ENCODE data around the gene CDC34.

The CDC34 gene

GRCh38 chr19:522726-523125, 8.8 kb upstream of the CDC34 start:
- DNase-seq (ENCODE audit: low spot score), result no peak

GRCh38 chr19:524062-524674, 7.4 kb upstream of the CDC34 start:
- DNase-seq (ENCODE audit: low spot score), result no peak

DNA sequence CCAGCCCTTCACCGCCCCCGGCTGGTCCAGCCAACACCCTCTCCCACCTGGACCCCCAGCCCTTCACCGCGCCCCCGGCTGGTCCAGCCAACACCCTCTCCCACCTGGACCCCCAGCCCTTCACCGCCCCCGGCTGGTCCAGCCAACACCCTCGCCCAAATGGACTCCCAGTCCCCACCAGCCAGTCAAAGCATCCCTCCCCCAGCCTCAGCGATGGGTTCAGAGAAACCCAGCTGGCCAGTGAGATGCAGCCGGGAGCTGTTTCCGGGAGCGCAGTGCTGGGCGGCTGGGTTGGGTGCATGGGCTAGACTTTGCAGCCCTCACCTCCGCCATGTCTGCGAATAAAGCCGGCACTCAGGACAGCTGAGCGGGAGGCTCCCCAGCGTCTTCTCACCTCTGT, 6.5 kb upstream of the CDC34 start:
- no peak for DNase-seq (ENCODE audit: low spot score)

- no peak for DNase-seq (ENCODE audit: low spot score)
Observed at GRCh38 chr19:525857-526419, 5.6 kb upstream of the CDC34 start.

GRCh38 chr19:530134-531008, 1.2 kb upstream of the CDC34 start:
- no peak for DNase-seq (ENCODE audit: low spot score)

DNA sequence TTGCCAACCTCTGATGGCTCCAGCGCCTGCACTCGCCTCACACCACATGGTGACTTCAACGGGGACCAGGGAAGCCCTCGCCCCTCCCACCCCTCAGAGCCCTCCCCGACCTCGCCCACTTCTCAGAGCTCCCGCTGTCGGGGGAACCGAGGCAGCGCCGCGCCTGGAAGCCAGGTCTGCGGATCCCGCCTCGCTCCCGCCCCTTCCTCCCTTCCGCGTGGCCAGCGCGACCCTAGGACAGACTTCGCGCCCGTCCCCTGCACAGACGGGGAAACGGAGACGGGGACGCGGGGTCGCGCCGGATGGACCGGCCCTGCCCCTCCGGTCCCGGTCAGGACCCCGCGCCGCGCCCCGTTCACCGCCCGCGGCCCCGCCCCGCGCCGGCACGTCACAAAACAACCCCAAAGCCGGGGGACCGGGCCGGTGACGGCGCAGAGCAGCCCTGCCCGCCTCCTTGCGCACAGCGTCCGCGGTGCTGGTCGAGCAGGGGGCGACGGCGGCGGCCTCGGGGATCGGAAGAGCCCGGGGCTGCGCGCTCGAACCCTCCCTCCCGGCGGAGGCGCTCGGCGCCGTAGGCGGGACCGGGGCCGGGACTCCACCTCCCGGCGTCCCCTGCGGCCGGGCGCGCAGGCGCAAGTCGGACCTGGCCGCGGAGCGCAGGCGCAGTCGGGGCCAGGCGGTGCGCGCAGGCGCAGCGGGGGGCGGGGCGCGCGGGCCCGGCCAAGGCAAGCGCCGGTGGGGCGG, 379 bp upstream of the CDC34 start:
- DNase-seq (ENCODE audit: low spot score), result peak; percentile 94

DNA sequence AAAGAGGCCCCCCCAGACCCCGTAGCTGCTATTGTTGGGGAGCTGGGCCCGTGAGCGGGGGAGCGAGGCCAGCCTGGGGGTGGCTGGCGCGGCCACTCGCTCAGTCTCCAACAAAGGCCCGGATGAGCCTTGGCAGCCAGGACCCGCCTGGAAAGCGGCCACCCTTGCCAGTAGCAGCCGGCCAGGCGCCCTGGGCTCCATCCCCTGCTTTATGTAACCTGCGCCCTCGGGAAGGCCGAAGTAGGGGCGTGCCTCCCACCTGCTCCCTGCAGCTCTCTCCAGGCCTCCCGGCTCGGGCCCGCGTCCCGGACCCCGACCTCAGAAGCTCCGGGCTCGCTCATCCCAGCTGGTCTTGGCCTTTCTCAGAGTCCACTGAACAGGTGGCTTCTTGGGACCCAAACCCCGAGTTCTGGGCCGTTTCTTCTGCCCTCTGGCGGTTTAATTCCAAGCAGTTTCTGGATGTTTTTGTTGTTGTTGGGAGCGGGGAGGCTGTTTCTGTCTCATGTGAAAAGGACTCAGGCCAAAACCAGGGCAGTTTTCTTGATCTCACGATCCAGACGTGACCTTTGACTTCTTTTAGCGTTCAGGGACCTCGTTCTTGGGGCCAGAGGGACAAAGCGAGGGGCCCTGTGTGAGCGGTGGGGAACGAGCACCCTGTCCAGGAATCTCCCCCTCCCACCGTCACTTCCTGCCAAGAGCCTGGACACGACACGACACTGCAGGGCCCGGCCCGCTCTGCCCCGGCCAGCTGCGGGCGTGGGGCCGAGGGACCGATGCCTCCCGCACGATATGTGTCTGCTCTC, 1.2 kb downstream of the CDC34 start:
- peak; percentile 89 for DNase-seq (ENCODE audit: low spot score)

GRCh38 chr19:533364-534058, 2.0 kb downstream of the CDC34 start:
- no peak for DNase-seq (ENCODE audit: low spot score)

GRCh38 chr19:534088-534487, 2.5 kb downstream of the CDC34 start:
- no peak for DNase-seq (ENCODE audit: low spot score)

DNA sequence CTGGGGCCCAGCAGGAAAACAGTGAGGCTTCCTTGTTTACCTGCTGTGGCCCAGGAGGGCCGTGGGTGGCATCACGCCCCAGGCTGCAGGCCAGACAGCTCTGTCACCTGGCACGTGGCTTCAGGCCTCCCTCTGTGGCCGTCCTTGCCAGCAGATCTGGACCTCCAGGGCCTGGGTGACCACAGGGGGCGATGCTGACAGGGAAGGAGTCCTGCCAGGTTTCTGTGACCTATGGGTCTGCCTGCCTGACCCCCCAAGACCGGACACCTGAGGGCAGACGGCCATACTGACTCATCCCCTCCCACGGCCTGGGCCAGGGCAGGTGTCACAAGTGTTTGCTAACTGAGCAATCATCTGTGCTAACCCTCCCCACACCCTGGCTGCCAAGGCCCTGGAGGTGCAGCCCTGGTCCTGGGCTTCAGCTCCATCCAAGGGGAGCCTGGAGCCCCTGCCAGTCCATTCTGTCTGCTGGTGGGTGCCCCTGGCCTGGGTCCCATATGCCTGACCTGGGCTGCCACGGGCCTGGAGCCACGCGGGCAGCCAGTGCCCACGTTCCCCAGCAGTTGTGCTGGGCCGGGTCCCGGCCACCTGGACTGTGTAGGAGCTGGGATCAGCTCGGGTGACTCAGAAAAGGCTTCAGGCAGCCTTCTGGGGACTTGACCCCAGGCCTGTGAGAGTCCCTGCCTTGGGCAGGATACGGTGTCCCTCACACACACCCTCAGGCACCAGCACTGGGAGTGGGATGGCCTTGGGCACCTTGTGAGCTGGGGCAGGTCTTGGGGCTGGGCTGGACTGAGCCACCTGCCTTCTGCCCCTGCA, 3.7 kb downstream of the CDC34 start:
- DNase-seq (ENCODE audit: low spot score), result no peak

- DNase-seq (ENCODE audit: low spot score), result no peak
Observed at GRCh38 chr19:536031-536880, 4.7 kb downstream of the CDC34 start.

GRCh38 chr19:536881-537404, 5.4 kb downstream of the CDC34 start:
- no peak for DNase-seq (ENCODE audit: low spot score)

- no peak for DNase-seq (ENCODE audit: low spot score)
Observed at GRCh38 chr19:538641-539428, 7.3 kb downstream of the CDC34 start.

DNA sequence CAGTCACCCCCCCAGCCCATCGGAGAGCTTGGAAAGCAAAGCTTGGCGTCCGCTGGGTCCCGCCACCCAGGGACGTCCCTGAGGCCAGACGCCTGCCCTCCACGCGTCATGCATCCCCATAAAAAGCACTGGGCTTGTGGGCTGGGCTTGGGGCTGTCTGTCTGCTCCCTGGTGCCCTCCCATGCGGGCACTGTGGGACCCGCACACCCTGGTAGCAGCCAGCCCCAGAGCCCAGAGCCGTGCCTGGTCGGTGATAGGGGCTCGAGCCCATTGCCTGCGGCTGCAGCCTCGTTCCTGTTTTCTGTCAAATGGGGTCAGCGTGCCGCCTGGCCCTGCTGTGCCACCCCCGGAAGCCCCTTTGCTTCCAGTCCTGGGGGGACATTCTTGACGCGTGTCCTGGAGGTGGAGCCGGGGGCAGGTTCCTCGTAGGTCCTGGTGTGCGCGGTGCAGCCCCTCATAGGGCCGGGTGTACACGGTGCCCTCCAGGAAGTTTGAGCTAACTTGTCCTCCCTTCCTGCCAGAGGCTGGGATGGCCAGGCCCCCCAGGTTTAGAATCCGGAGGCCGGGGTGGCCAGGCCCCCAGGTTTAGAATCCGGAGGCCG, 8.0 kb downstream of the CDC34 start:
- no peak for DNase-seq (ENCODE audit: low spot score)

- no peak for DNase-seq (ENCODE audit: low spot score)
Observed at GRCh38 chr19:540867-541637, 9.5 kb downstream of the CDC34 start.

DNA sequence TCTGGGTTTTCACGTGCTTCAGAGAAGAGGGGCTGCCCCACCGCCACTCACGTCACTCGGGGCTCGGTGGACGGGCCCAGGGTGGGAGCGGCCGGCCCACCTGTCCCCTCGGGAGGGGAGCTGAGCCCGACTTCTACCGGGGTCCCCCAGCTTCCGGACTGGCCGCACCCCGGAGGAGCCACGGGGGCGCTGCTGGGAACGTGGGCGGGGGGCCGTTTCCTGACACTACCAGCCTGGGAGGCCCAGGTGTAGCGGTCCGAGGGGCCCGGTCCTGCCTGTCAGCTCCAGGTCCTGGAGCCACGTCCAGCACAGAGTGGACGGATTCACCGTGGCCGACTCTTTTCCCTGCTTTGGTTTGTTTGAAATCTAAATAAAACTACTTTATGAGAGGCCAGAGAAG, 10.1 kb downstream of the CDC34 start:
- no peak for DNase-seq (ENCODE audit: low spot score)
